WTC11 (cell line): ENCODE data around the gene MUC4.
"Not testable (repeated sequence)": the region's sequence is repeated elsewhere in the genome, so short reads cannot be mapped to it uniquely, and the experiment has no call there.

Experiments used
- CTCF ChIP-seq: fragments of 200-600 bp; IDR thresholded peaks from 2 replicates; pipeline ENCODE4 v1.8.0; 2022; ENCODE audit warnings: antibody characterized with exemption
- USF1 ChIP-seq: sonication (generic); formaldehyde crosslinking; IDR thresholded peaks from 2 replicates; pipeline ENCODE4 v1.8.0; 2022; ENCODE audit warnings: mild to moderate bottlenecking, missing genetic modification reagents
- TF ChIP-seq, protein P1 (sequence below): sonication (generic); formaldehyde crosslinking; IDR thresholded peaks from 2 replicates; pipeline ENCODE4 v1.8.0; 2022; ENCODE audit warnings: mild to moderate bottlenecking, missing genetic modification reagents

DNA sequence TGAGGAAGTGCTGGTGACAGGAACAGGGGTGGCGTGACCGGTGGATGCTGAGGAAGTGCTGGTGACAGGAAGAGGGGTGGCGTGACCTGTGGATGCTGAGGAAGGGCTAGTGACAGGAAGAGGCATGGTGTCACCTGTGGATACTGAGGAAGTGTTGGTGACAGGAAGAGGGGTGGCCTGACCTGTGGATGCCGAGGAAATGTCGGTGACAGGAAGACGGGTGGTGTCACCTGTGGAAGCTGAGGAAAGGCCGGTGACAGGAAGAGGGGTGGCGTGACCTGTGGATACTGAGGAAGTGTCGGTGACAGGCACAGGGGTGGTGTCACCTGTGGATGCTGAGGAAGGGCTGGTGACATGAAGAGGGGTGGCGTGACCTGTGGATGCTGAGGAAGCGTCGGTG, 30.5 kb downstream of the MUC4 start:
- not testable (repeated sequence) for TF ChIP-seq CTCF, USF1
- TF ChIP-seq, protein P1, sequence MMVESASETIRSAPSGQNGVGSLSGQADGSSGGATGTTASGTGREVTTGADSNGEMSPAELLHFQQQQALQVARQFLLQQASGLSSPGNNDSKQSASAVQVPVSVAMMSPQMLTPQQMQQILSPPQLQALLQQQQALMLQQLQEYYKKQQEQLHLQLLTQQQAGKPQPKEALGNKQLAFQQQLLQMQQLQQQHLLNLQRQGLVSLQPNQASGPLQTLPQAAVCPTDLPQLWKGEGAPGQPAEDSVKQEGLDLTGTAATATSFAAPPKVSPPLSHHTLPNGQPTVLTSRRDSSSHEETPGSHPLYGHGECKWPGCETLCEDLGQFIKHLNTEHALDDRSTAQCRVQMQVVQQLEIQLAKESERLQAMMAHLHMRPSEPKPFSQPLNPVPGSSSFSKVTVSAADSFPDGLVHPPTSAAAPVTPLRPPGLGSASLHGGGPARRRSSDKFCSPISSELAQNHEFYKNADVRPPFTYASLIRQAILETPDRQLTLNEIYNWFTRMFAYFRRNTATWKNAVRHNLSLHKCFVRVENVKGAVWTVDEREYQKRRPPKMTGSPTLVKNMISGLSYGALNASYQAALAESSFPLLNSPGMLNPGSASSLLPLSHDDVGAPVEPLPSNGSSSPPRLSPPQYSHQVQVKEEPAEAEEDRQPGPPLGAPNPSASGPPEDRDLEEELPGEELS (CRISPR knock-in tag): not testable (repeated sequence)
